Activated CD4-positive, alpha-beta memory T cell treated with anti-CD3 and anti-CD28 coated beads for 36 hours (primary cell): ENCODE data around the gene ACSL6. TPM values are rescaled to one million over a fixed set of nuclear protein-coding genes. Genes with fewer than 3 reads are reported as not detected.

Experiments used
- CTCF ChIA-PET: fragments of 350-600 bp; sonication (Branson Sonifier 250); formaldehyde crosslinking; loops from one replicate; lab custom pipeline; 2021; ENCODE audit warnings: antibody characterized with exemption, inconsistent platforms; lab: Charles Lee
- POLR2A ChIA-PET: fragments of 350-600 bp; sonication (Branson Sonifier 250); formaldehyde crosslinking; loops from one replicate; lab custom pipeline; 2021; ENCODE audit warnings: antibody characterized with exemption; lab: Charles Lee
- DNase-seq: peaks from one replicate; pipeline ENCODE4 v3.0.0-alpha.2; 2020
- H3K27ac Mint-ChIP-seq: one replicate; pipeline ENCODE4 v1.8.0; 2021; ENCODE audit warnings: mixed read lengths
- H3K27me3 Mint-ChIP-seq: one replicate; pipeline ENCODE4 v1.8.0; 2021; ENCODE audit warnings: mixed read lengths
- H3K36me3 Mint-ChIP-seq: one replicate; pipeline ENCODE4 v1.8.0; 2021; ENCODE audit warnings: mixed read lengths
- H3K4me1 Mint-ChIP-seq: one replicate; pipeline ENCODE4 v1.8.0; 2021; ENCODE audit warnings: low read depth, mixed read lengths
- H3K4me3 Mint-ChIP-seq: one replicate; pipeline ENCODE4 v1.8.0; 2021; ENCODE audit warnings: mild to moderate bottlenecking, mixed read lengths
- H3K9me3 Mint-ChIP-seq: one replicate; pipeline ENCODE4 v1.8.0; 2021; ENCODE audit warnings: mixed read lengths
- intact Hi-C: fragments of 100-400 bp; cut with micrococcal nuclease; formaldehyde crosslinking; loops from one replicate; pipeline ENCODE4 v1.15.1; 2023
- total RNA-seq, 2 experiments: library from RNA; stranded (reverse); gene quantifications; one replicate each; pipeline ENCODE4 v1.2.3, GENCODE V29; 2021

Gene ACSL6
- 1 to 10 TPM; 5.6 to 6.0 TPM for total RNA-seq

DNA sequence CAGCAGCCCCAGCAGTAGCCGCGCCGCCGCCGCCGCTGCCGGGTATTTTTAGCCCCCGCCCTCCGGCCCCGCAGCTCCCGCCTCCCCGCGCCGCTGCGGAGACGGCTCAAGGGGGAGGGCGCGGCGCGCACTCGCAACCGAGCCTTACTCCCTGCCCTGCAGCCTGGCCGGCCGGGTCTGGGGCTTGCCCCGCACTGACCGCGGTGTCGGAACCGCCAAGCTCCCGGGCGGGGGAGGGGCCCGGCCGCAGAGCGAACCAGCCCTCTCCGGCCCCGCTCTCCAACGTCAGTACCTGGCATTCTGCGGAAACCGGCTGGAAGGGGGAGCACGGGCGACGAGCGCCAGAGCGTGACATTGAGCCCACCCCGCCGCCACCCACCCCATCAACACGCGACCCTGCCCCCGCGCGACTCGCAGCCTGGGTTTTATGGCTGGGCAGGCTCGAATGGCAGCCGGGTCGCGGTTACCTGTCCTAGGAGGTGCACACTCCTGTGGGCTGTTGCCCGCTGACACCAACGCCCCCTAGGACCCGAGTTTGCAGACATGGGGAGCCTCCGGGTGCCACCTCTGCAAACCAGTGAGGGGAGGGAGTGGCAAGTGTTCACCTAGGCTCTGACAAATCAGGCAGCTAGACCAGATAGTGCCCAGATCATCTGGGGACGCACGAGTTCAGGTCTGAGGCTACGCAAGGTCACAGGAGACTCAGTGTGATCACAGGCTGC lies at the start of gene ACSL6:
Gene ACSL6 (minus strand): TSS at position 37 of the 722 bp plus-strand sequence. CDS start 105 bp downstream, outside the sequence.
- no peaks in the 10 kb centered on the region for H3K9me3 Mint-ChIP-seq

GRCh38 chr5:132060501-132061161 lies 49.2 kb upstream of the ACSL6 start, which contains the start of gene IL3:
Gene IL3 (plus strand): TSS chr5:132060655. CDS start chr5:132060707, 52 bp downstream.
- CTCF ChIA-PET = interaction anchor here (0.9 to 1.6 kb wide), 5 partner anchors 41 to 120 kb away, joined by 3 to 4 read pairs (median 3); partner anchors contain the start of gene ACSL6
- intact Hi-C loops = loop anchor here (5.0 kb wide), 2 partner anchors 53 to 263 kb away; partner anchors contain the start of gene FNIP1
- no peak within 1 kb of the TSS for H3K27ac Mint-ChIP-seq
- DNase-seq = no peak
- H3K27me3 Mint-ChIP-seq = no peaks in the 10 kb centered on the region
- no peaks in the 10 kb centered on the region for H3K9me3 Mint-ChIP-seq
- H3K36me3 Mint-ChIP-seq = no peaks in the 10 kb centered on the region
- POLR2A ChIA-PET = interaction anchor here (0.6 kb wide), 1 partner anchor 234 kb away, joined by 3 read pairs; the partner anchor contains the start of gene SLC22A4
- H3K4me1 Mint-ChIP-seq = peaks cover 51% of the 10 kb centered on the region
- H3K4me3 Mint-ChIP-seq = no peak within 1 kb of the TSS

More for the DNA sequence above, at the start of gene ACSL6:
- peak; percentile 60 for DNase-seq
- intact Hi-C loops = loop anchor here (1.0 kb wide), 1 partner anchor 9 kb away; no protein-coding TSS in a partner anchor
- Mint-ChIP-seq H3K27me3 (peaks cover 37% of the 10 kb centered on the region), H3K36me3 (no peaks in the 10 kb centered on the region), H3K4me1 (peaks cover 29% of the 10 kb centered on the region), H3K4me3 (peak within 1 kb of the TSS; percentile 66), H3K27ac (no peak within 1 kb of the TSS)
- CTCF ChIA-PET = interaction anchor here (0.6 to 1.9 kb wide), 5 partner anchors 8 to 422 kb away, joined by 3 to 12 read pairs (median 3); no protein-coding TSS in a partner anchor
- POLR2A ChIA-PET = no interaction called here

- ChIA-PET POLR2A (no interaction called here), CTCF (no interaction called here)
- Mint-ChIP-seq H3K27ac (no peak overlapping the region), H3K27me3 (no peaks in the 10 kb centered on the region), H3K4me1 (peaks cover 51% of the 10 kb centered on the region), H3K4me3 (no peak overlapping the region), H3K36me3 (no peaks in the 10 kb centered on the region), H3K9me3 (no peaks in the 10 kb centered on the region)
- intact Hi-C loops = loop anchor here (5.0 kb wide), 2 partner anchors 53 to 263 kb away; partner anchors contain the start of gene FNIP1
- no peak for DNase-seq
These were observed 48.4 kb upstream of the ACSL6 start for GRCh38 chr5:132059696-132060500.

- peak; percentile 57 for DNase-seq
- Mint-ChIP-seq H3K4me1 (peaks cover 53% of the 10 kb centered on the region), H3K27me3 (no peaks in the 10 kb centered on the region), H3K36me3 (no peaks in the 10 kb centered on the region), H3K9me3 (no peaks in the 10 kb centered on the region), H3K4me3 (no peak overlapping the region), H3K27ac (peak overlapping the region; percentile 6)
- intact Hi-C loops = no loop called here
- CTCF ChIA-PET = interaction anchor here (0.8 kb wide), 1 partner anchor 12 kb away, joined by 3 read pairs; no protein-coding TSS in a partner anchor
- POLR2A ChIA-PET = no interaction called here
These were observed 47.7 kb upstream of the ACSL6 start for GRCh38 chr5:132059043-132059695.

DNA sequence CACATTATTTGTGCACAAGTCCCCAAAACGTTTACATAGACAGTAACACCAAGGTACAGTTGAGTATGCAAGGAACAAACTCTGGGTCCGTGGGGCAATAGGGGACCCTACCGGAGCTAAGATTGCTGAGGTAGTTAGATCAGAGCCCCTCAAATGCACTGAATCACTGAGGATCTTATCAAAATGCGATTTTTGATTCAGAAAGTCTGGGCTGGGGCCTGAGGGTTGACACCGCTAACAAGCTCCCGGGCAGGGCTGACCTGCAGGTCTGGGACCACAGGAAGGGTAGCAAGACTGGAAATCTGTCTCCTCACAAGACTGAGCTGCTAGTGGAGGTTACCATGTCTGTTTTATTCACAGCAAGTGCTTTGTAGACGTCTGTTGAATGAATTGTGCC lies 47.2 kb upstream of the ACSL6 start:
- CTCF ChIA-PET = interaction anchor here (0.8 to 1.6 kb wide), 3 partner anchors 12 to 469 kb away, joined by 3 to 6 read pairs (median 3); no protein-coding TSS in a partner anchor
- no peaks in the 10 kb centered on the region for H3K9me3 Mint-ChIP-seq
- H3K27ac Mint-ChIP-seq = no peak overlapping the region
- POLR2A ChIA-PET = interaction anchor here (0.9 kb wide), 1 partner anchor 44 kb away, joined by 3 read pairs; no protein-coding TSS in a partner anchor
- no peak overlapping the region for H3K4me3 Mint-ChIP-seq
- H3K4me1 Mint-ChIP-seq = peaks cover 48% of the 10 kb centered on the region
- H3K36me3 Mint-ChIP-seq = no peaks in the 10 kb centered on the region
- H3K27me3 Mint-ChIP-seq = no peaks in the 10 kb centered on the region
- DNase-seq = no peak
- intact Hi-C loops = no loop called here

- no peak for DNase-seq
- H3K4me3 Mint-ChIP-seq = no peak overlapping the region
- H3K27me3 Mint-ChIP-seq = no peaks in the 10 kb centered on the region
- H3K4me1 Mint-ChIP-seq = peaks cover 41% of the 10 kb centered on the region
- H3K27ac Mint-ChIP-seq = no peak overlapping the region
- intact Hi-C loops = no loop called here
- ChIA-PET POLR2A (interaction anchor here (0.9 kb wide), 1 partner anchor 45 kb away, joined by 3 read pairs; no protein-coding TSS in a partner anchor), CTCF (interaction anchor here (0.9 to 1.6 kb wide), 2 partner anchors 50 to 468 kb away, joined by 3 to 6 read pairs; no protein-coding TSS in a partner anchor)
- no peaks in the 10 kb centered on the region for H3K36me3 Mint-ChIP-seq
- H3K9me3 Mint-ChIP-seq = no peaks in the 10 kb centered on the region
These were observed 46.2 kb upstream of the ACSL6 start for GRCh38 chr5:132057498-132058255.

- Mint-ChIP-seq H3K36me3 (no peaks in the 10 kb centered on the region), H3K27me3 (no peaks in the 10 kb centered on the region), H3K9me3 (no peaks in the 10 kb centered on the region), H3K4me1 (peaks cover 41% of the 10 kb centered on the region), H3K27ac (no peak overlapping the region), H3K4me3 (no peak overlapping the region)
- no peak for DNase-seq
- CTCF ChIA-PET = interaction anchor here (1.0 to 4.4 kb wide), 5 partner anchors 7 to 467 kb away, joined by 4 to 35 read pairs (median 6); no protein-coding TSS in a partner anchor
- intact Hi-C loops = loop anchor here (1.0 kb wide), 1 partner anchor 37 kb away; no protein-coding TSS in a partner anchor
- POLR2A ChIA-PET = no interaction called here
These were observed 45.4 kb upstream of the ACSL6 start for GRCh38 chr5:132056610-132057497.

DNA sequence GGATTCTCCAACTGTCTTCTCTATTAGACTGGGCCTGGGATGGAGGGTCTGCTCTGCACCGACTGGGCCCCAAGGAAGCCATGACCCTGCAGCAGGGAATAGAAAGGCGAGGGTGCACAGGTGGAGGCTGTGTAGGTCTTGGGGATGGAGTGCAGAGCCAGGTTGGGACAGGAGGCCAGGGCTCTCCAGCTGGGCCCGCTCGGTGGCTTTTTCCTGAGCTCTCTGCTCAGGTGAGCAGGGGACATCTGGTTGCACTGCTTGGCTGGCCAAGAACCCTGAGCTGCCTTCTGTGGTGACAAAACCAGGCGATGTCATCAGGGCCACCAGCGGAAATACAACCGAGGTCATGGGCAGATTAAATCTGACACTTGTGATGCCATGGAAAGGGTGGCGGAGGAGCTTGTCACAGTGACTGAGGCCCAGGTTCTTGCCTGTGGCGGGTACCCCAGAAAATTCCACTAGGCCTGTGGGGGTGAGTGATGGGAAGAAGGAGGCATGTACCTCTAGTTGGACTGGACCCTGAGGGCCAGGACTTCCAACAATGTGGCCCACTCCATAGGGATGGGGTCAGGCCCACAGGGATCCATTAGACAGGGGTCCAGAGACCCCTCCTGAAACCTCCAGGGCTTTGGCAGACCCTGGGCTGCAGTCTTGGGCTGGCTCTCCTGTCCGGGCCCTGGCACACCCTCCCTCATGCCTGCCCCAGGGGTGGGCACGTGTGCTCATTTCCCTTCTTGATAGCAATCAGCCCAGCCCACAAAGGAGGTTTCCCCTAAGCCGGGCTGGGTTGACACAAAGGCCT lies 44.6 kb upstream of the ACSL6 start:
- Mint-ChIP-seq H3K4me1 (peaks cover 41% of the 10 kb centered on the region), H3K9me3 (no peaks in the 10 kb centered on the region), H3K27ac (peak overlapping the region; percentile 67), H3K4me3 (no peak overlapping the region), H3K36me3 (no peaks in the 10 kb centered on the region), H3K27me3 (no peaks in the 10 kb centered on the region)
- ChIA-PET CTCF (interaction anchor here (0.6 to 4.4 kb wide), 7 partner anchors 8 to 467 kb away, joined by 3 to 35 read pairs (median 4); no protein-coding TSS in a partner anchor), POLR2A (no interaction called here)
- DNase-seq = peak; percentile 72
- intact Hi-C loops = loop anchor here (1.0 kb wide), 1 partner anchor 36 kb away; no protein-coding TSS in a partner anchor

DNA sequence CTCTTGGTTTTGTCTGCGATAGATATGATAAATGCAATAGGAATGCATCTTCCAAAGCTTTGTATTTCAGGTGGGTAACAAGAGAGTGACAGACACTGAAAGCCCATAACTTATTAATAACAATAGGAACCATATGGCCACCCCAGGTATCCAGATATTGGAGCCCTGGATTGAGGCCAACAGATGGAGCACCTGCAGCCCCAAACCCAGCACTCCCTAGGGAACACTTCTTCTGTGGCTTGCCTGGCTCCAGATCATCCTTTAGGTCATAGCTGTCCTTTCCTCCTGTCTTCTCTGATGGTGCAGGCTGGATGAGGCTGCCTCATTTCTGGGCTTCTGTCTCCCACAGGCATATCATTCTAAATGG lies 44.0 kb upstream of the ACSL6 start:
- CTCF ChIA-PET = interaction anchor here (0.6 to 4.4 kb wide), 7 partner anchors 8 to 466 kb away, joined by 3 to 35 read pairs (median 4); no protein-coding TSS in a partner anchor
- intact Hi-C loops = no loop called here
- POLR2A ChIA-PET = no interaction called here
- no peak overlapping the region for H3K4me3 Mint-ChIP-seq
- H3K27ac Mint-ChIP-seq = no peak overlapping the region
- H3K27me3 Mint-ChIP-seq = no peaks in the 10 kb centered on the region
- peaks cover 41% of the 10 kb centered on the region for H3K4me1 Mint-ChIP-seq
- no peaks in the 10 kb centered on the region for H3K36me3 Mint-ChIP-seq
- H3K9me3 Mint-ChIP-seq = no peaks in the 10 kb centered on the region
- no peak for DNase-seq
